Endothelial cell (in vitro differentiated cells): ENCODE results near the gene DNAH6. TPM values are rescaled to one million over a fixed set of nuclear protein-coding genes. Genes with fewer than 3 reads are reported as not detected.

ENCODE experiments used
- DNase-seq: peaks from one replicate; pipeline ENCODE4 v3.0.0; 2021; ENCODE audit warnings: low spot score
- H3K27ac Mint-ChIP-seq: one replicate; pipeline ENCODE4 v1.8.0; 2021; ENCODE audit warnings: mixed read lengths, inconsistent platforms; ENCODE audit not compliant: unreplicated experiment
- H3K27me3 Mint-ChIP-seq: one replicate; pipeline ENCODE4 v1.8.0; 2021; ENCODE audit warnings: mild to moderate bottlenecking, moderate library complexity, mixed read lengths, inconsistent platforms; ENCODE audit not compliant: unreplicated experiment
- H3K36me3 Mint-ChIP-seq: one replicate; pipeline ENCODE4 v1.8.0; 2021; ENCODE audit warnings: mild to moderate bottlenecking, low read depth, mixed read lengths, inconsistent platforms; ENCODE audit not compliant: unreplicated experiment
- H3K4me1 Mint-ChIP-seq: one replicate; pipeline ENCODE4 v1.8.0; 2021; ENCODE audit warnings: mild to moderate bottlenecking, mixed read lengths, inconsistent platforms; ENCODE audit not compliant: unreplicated experiment
- H3K4me3 Mint-ChIP-seq: one replicate; pipeline ENCODE4 v1.8.0; 2021; ENCODE audit warnings: mild to moderate bottlenecking, mixed read lengths, inconsistent platforms; ENCODE audit not compliant: unreplicated experiment
- H3K9me3 Mint-ChIP-seq: one replicate; pipeline ENCODE4 v1.8.0; 2021; ENCODE audit warnings: mixed read lengths, inconsistent platforms; ENCODE audit not compliant: unreplicated experiment
- total RNA-seq: library from RNA; stranded (reverse); fragmentation: NEBNext Ultra II Directional; extraction: Animal tissue kit (Norgen Biotek cat#: 25700); gene quantifications from one replicate; pipeline ENCODE4 v1.2.1, GENCODE V29; 2021; ENCODE audit not compliant: unreplicated experiment
- TF ChIP-seq, protein P1 (sequence below): fragments of 200-600 bp; sonication (generic); IDR thresholded peaks from one replicate; pipeline ENCODE4 v1.5.0; 2021; ENCODE audit warnings: antibody characterized with exemption; ENCODE audit not compliant: unreplicated experiment

The DNAH6 gene
- total RNA-seq, 1 donor from 2014 or later = 7.8 TPM

- TF ChIP-seq, protein P1, sequence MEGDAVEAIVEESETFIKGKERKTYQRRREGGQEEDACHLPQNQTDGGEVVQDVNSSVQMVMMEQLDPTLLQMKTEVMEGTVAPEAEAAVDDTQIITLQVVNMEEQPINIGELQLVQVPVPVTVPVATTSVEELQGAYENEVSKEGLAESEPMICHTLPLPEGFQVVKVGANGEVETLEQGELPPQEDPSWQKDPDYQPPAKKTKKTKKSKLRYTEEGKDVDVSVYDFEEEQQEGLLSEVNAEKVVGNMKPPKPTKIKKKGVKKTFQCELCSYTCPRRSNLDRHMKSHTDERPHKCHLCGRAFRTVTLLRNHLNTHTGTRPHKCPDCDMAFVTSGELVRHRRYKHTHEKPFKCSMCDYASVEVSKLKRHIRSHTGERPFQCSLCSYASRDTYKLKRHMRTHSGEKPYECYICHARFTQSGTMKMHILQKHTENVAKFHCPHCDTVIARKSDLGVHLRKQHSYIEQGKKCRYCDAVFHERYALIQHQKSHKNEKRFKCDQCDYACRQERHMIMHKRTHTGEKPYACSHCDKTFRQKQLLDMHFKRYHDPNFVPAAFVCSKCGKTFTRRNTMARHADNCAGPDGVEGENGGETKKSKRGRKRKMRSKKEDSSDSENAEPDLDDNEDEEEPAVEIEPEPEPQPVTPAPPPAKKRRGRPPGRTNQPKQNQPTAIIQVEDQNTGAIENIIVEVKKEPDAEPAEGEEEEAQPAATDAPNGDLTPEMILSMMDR = no peak
- H3K9me3 Mint-ChIP-seq = peaks cover 23% of the 10 kb centered on the region
- no peak for DNase-seq
- no peaks in the 10 kb centered on the region for H3K4me1 Mint-ChIP-seq
- H3K27ac Mint-ChIP-seq = no peak overlapping the region
- no peak overlapping the region for H3K4me3 Mint-ChIP-seq
- peaks cover 18% of the 10 kb centered on the region for H3K36me3 Mint-ChIP-seq
- peaks cover 6% of the 10 kb centered on the region for H3K27me3 Mint-ChIP-seq
These were observed 42.1 kb upstream of the DNAH6 start for GRCh38 chr2:84474176-84474575.

- TF ChIP-seq, protein P1 = no peak
- peaks cover 3% of the 10 kb centered on the region for H3K4me1 Mint-ChIP-seq
- H3K4me3 Mint-ChIP-seq = no peak overlapping the region
- H3K27ac Mint-ChIP-seq = no peak overlapping the region
- H3K9me3 Mint-ChIP-seq = peaks cover 13% of the 10 kb centered on the region
- peaks cover 1% of the 10 kb centered on the region for H3K27me3 Mint-ChIP-seq
- DNase-seq = no peak
- peaks cover 6% of the 10 kb centered on the region for H3K36me3 Mint-ChIP-seq
These were observed 38.4 kb upstream of the DNAH6 start for GRCh38 chr2:84477886-84478285.

DNA sequence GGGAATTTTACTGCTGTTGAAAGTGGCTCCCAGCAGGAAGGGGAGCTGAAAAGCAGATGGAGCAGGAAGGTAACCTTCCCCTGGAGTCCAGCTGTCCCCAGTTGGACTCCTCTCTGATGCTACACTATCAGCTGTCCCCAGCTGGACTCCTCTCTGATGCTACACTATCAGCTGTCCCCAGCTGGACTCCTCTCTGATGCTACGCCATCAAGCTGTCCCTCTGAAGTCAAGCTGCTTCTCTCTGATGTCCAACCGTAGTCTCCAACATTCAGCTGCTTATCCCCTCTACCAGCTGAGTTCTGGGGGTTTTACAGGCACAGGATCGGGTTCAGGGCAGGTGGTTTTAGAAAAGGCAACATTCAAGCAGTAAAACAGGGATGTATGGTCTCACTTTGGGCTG lies 37.4 kb upstream of the DNAH6 start:
- Mint-ChIP-seq H3K36me3 (peaks cover 6% of the 10 kb centered on the region), H3K9me3 (peaks cover 13% of the 10 kb centered on the region), H3K27ac (no peak overlapping the region), H3K4me3 (no peak overlapping the region), H3K27me3 (peaks cover 1% of the 10 kb centered on the region), H3K4me1 (peaks cover 3% of the 10 kb centered on the region)
- DNase-seq = no peak
- TF ChIP-seq, protein P1 = no peak

GRCh38 chr2:84481702-84482101 lies 34.6 kb upstream of the DNAH6 start:
- H3K4me3 Mint-ChIP-seq = no peak overlapping the region
- no peak overlapping the region for H3K27ac Mint-ChIP-seq
- no peak for DNase-seq
- H3K36me3 Mint-ChIP-seq = peaks cover 6% of the 10 kb centered on the region
- H3K9me3 Mint-ChIP-seq = peaks cover 11% of the 10 kb centered on the region
- H3K27me3 Mint-ChIP-seq = no peaks in the 10 kb centered on the region
- TF ChIP-seq, protein P1 = no peak
- peaks cover 3% of the 10 kb centered on the region for H3K4me1 Mint-ChIP-seq

- peaks cover 3% of the 10 kb centered on the region for H3K36me3 Mint-ChIP-seq
- H3K27ac Mint-ChIP-seq = no peak overlapping the region
- DNase-seq = no peak
- H3K27me3 Mint-ChIP-seq = no peaks in the 10 kb centered on the region
- H3K4me1 Mint-ChIP-seq = peaks cover 3% of the 10 kb centered on the region
- peaks cover 4% of the 10 kb centered on the region for H3K9me3 Mint-ChIP-seq
- TF ChIP-seq, protein P1 = no peak
- no peak overlapping the region for H3K4me3 Mint-ChIP-seq
These were observed 33.7 kb upstream of the DNAH6 start for GRCh38 chr2:84482603-84483002.
